Stimulated activated CD8-positive, alpha-beta memory T cell treated with anti-CD3 and anti-CD28 coated beads, Interleukin-2, amount 100 ng/mL, for 48 hours (primary cell): ENCODE results near the gene GJE1.
A peak's percentile ranks its signal among the peaks of the same experiment; 100 is the strongest.
"Not testable (repeated sequence)": the region's sequence is repeated elsewhere in the genome, so short reads cannot be mapped to it uniquely, and the experiment has no call there.

Source experiments
- DNase-seq, 2 donors: peaks; one replicate each; pipeline ENCODE4 v3.0.0-alpha.2; 2020; ENCODE audit warnings: low read depth in 2 of 2

Gene GJE1, protein sequence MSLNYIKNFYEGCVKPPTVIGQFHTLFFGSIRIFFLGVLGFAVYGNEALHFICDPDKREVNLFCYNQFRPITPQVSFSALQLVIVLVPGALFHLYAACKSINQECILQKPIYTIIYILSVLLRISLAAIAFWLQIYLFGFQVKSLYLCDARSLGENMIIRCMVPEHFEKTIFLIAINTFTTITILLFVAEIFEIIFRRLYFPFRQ

DNA sequence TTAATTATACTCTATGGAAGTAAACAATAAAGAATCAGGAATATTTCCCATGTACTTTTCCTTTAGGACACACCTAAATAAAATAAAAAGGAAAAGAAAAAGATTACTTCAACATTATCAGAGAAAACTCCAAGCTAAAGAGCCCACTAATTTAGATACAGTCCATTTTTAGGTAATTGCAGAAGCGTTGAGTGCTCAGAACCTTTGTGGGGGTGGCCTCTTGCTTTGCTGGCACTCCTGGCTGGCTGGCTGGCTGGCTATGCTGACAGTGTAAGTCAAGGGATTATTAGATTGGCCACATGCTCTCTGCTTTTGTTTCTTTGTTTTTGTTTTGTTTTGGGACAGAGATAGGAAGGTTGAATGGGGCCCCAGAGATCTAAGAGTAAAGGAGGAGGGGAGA is at the start of gene GJE1:
GJE1 (plus strand) TSS at position 301 of the 400 bp plus-strand sequence. CDS start 234 bp downstream, outside the sequence.
- DNase-seq: no peak

DNA sequence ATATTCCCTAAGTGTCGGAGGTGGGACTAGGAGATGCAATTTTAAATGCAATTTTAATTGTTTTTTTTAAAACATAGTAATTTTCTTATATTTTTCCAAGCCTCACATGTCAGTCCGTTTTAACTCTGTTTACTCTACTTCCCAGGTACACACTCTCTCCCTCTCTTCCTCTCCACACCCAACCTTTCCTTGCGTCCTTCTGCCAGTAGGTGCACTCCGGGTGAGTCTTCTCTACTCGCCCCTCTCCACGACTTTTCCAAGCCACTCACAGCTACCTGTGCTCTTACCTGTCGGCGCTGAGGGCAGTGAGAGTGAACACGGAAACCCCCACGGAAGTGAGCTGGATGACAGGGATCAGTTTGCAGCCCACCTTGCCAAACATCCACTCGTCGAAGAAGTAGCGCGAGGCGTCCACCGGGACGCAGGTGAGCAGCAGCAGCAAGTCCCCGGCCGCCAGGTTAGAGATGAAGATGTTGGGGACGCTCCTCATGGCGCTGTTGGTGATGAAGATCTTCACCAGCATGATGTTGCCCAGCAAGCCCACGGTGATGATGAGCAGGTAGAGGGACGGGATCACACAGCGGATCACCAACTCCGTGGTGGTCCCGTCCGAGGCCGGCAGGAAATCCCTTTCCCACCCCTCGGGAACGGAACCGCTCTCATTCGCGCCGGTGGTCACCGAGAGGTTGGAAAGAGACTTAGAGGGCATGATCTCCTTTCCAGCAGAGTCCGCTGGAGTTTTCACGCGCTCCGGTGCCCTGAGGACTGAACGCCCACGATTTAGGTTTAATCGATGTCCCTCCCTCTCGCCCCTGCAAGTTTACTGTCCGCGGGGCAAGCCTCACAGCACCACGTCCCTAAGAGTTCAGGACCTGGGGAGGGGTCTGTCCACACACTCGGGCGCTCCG is 44.5 kb upstream of the GJE1 start:
- no peak for DNase-seq

DNA sequence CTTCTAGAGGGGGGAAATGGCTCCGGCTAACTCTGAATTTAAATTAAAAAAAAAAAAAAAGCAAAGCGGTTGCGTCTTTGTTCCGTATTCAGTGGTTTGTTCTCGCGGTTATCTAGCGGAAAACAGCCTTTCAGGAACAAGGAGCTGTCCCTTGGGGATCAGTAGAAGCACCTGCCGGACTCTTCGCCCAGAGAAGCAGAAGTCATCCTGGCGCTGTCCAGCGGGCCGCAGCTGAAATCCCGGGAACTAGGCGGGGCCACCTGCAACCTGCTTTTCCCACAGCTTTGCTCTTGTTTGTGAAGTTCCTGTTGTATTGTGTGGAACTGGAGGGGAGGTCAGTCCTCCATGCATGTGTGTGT is 43.9 kb upstream of the GJE1 start:
- DNase-seq: no peak

DNA sequence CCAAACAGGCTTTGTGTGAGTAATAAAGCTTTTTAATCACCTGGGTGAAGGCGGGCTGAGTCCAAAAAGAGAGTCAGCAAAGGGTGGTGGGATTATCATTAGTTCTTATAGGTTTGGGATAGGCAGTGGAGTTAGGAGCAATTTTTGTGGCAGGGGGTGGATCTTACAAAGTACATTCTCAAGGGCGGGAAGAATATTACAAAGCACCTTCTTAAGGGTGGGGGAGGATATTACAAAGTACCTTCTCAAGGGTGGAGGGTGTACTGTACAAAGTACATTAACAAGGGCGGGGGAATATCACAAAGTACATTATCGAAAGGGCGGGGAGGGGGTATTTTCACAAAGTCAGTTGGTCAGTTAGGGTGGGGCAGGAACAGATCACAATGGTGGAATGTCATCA is 27.9 kb upstream of the GJE1 start:
- DNase-seq: not testable (repeated sequence)

DNA sequence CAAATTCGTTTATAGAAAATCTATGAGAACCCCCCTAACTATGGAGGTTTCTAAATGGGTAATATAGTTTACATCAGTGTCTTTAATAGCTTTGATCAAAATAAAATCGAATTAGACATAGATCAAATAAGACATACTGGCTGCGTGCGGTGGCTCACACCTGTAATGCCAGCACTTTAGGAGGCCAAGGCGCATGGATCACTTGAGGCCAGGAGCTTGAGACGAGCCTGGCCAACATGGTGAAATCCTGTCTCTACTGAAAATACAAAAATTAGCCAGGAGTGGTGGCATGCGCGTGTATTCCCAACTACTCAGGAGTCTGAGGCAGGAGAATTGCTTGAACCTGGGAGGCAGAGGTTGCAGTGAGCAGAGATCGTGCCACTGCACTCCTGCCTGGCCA is 21.9 kb upstream of the GJE1 start:
- not testable (repeated sequence) for DNase-seq

DNA sequence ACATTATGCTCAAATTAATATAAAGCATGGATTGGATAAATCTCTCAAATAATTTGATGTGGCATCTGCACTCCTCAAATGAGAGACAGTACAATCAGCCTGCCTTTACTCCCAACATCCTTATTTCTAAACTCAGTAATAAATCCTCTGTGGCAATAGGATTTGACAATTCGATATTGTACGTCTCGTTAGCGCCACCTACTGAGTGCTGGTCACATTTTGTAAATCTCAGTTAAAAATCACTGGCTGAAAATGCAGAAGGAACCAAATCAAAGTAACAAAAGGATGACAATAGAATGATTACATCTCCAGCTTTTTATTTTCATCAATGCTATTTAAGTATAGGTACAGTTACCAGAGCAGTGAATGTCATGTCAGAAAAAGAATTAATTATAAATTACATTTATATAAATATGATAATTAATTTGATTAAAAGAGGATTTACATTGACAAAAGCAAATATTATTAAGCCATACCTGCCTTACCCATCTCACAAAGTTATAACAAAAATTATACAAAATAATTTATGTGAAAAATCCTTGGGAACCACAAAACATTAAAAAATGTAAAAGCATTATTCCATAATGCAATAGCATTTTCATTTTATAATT is 20.2 kb upstream of the GJE1 start:
- peak; percentile 43 to 62 for DNase-seq

DNA sequence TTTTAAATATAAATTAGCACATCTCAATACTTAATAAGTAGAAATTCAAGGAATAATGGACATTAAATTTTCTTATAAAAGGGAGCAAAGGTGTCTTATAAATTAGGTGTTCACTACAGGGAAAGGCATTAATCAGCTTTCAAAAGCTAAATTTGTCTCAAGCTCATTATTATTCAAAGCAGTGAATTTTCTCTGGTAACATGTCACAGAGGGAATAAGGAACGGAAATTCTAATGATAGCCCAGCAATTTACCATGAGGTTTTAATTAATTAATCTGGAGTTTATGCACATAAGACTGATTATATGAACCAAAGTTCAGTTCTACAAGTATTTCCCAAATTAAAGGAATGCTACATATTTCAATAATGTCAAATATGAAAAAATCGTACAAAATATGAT is 15.4 kb upstream of the GJE1 start:
- no peak for DNase-seq

DNA sequence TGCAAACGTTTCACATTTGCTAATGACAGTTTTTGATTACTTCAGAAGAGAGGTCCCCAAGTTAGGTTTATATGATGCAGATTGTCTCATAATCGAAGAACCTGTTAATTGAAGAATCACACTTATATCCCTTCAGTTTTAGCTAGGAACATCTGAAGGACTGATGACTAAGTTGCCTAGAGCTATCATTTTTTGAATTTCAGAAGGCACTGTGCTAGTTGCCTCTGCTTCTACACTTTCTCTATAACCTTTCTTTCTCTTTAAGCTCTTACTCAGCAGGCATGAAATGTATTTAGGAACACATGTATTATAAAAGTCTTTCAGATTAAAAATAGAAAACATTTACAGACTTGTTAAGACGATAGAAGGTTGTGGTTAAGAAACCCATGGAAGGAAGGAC is 14.4 kb upstream of the GJE1 start:
- DNase-seq: no peak

DNA sequence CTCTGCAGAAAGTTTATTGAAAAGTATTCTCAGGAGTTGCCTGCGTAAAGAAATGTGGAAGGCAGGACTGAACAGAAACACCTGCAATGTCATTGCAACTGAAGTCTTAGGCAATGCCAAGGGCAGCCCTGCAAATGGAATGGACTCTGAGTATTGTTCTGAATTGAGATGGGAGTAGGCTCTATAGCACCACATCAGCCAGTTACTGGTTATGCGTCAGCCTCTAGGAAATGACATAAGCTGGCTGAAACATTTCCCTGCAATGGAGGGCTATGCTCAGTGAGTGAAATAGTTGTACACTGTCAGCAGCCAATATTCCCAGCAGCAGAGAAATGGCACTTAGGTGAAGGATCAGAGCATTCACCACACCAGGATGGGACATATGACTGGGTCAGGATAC is 13.8 kb upstream of the GJE1 start:
- no peak for DNase-seq

DNA sequence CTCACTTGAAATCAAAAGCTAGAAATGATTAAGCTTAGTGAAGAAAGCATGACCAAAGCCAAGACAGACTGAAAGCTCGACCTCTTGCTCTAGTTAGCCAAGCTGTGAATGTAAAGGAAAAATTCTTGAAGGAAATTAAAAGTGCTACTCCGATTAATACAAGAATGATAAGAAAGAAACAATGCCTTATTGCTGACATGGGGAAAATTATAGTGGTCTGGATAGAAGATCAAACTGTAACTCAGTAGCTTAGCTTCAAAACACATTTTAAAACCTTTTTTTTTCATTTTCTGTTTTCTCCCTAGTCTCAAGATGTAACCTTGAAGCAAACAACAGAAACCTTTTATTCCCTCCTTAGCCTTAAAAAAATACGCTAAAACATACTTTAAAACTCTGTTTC is 11.4 kb upstream of the GJE1 start:
- DNase-seq: no peak

DNA sequence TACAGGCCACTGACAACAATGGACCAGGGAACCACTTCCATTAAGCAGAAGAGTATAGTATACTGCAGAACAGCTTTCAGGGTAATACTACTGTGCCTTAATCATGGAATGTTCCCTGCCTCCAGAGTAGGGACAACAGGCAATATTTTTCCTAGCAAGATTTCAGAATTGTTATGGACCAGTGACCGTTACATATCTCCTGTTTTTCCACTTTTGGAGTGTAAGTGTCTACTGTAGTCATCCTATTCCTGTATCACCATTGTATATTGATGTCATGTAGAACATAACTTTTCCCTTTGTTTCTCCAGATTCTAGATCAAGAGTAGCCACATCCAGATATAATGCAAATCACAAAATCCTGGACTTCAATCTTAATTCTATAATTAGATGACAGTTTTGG is 1.9 kb upstream of the GJE1 start:
- DNase-seq: no peak

DNA sequence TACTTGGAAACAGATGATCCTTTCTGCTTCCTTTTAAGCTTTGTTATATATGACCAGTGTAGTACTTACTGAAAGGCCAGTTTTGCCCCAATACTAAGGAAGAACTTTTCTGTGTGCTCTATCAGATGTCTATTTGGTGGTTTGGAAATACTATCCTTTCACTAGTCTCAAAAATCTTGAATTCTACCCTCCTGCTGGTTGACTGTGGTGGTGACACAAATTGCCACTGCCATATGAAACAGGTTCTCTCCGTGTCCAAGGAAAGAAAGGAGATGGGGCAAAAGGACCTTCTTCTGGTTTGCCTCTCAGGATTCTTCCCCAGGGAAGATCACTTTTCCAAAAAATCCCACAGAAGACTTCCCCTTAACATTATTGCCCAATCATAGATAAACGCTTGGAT is 6.2 kb downstream of the GJE1 start:
- DNase-seq: no peak

DNA sequence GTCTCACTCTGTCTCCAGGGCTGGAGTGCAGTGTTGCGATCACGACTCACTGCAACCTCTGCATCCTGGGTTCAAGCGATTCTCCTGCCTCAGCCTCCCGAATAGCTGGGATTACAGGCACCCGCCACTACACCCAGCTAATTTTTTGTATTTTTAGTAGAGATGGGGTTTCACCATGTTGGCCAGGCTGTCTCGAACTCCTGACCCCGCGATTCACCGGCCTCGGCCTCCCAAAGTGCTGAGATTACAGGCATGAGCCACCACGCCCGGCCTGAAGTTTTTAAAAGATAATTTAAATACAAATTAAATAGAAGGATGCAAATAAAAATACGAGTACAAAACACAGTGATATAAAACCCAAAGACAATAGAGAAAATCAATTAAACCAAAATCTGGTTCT is 8.8 kb downstream of the GJE1 start:
- not testable (repeated sequence) for DNase-seq

DNA sequence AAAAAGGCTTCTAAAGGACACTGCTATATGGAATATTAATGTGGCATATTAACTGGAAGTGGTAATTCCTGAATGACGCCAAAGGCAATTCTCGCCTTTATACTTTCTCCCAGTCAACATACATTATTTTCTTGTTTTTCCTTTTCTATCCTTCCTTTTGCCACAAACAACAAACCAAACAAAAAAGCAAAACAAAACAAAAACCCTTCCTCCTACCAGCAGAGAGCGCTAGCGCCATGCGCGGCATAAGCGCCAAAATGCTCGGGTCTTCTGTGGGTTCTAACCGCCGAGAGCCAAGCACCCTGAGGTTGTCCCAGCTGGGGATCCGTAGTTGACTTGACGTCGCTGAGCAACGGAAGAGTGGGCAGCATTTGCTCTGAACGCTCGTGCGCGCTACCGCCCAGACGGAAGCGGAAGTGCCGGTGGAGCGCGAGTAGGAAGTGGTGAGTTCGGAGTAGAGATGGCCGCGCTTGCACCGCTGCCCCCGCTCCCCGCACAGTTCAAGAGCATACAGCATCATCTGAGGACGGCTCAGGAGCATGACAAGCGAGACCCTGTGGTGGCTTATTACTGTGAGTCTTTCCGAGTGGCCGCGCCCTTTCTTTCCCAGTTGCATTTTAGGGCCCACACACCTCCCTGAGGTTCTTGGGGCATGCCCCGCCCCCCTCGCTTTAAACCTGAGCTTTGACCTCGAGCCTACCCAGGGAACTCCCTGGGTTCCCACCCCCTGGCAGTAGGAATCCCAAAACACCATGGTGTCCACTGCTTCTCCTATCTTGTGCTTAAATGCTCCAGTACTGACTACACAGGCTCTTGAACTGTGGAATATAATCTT is 14.3 kb downstream of the GJE1 start, which contains the start of the genes NMBR and VTA1:
NMBR (minus strand) TSS at position 295 of the 835 bp plus-strand sequence. CDS start 58,464 bp downstream, outside the sequence.
VTA1 (plus strand) TSS at position 436 of the 835 bp plus-strand sequence; CDS start at position 461, 25 bp downstream.
- DNase-seq: peak; percentile 84 to 91

DNA sequence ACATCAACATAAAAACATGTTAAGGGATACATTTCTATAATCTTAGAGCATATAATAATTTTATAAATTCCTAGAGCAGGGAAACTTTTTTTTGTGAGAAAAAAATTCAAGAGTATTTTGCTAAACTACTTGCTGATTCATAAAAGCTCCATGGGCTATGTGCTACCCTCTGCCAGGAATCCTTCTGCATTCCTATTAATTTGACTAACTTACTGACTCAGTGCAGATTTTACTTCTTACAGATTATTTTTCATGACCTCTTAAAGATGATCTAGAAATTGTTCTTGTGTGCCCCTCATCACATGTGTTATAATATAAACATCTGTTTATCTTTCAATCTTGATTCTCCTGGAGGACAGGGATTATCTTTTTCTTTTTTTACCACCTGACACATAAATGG is 20.0 kb downstream of the GJE1 start:
- no peak for DNase-seq

DNA sequence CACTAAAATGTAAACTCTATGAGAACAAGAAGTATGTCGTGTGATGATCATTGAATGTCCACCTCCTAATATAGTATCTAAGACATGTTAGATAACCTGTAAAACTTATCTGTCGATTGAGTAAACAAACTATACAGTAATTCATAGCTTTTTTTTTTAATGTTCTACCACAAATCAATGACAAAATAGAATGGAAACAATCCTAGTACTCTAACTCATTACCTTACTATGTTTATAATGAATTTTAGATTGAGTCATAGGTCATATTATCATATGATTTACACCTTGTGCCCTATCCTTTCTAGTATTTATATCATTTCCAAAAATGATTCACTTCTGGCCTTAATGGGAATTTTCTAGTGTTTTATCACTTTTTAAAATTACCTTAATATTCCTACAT is 20.5 kb downstream of the GJE1 start:
- DNase-seq: no peak

DNA sequence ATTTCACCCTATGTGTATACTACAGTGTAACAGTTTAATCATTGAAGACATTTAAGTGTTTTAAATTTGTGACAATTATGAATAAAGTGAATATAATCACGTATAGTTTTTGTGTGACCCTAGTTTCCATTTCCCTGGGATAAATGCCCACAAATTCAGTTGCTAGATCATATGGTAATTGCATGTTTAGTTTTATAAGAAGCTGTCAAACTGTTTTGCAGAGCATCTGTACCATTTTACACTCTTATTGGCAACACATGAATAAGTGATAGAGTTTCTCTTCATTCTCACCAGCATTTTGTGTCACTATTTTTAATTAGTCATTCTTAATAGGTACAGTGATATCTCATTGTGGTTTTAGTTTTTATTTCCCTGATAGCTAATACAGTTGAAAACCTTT is 21.6 kb downstream of the GJE1 start:
- no peak for DNase-seq

DNA sequence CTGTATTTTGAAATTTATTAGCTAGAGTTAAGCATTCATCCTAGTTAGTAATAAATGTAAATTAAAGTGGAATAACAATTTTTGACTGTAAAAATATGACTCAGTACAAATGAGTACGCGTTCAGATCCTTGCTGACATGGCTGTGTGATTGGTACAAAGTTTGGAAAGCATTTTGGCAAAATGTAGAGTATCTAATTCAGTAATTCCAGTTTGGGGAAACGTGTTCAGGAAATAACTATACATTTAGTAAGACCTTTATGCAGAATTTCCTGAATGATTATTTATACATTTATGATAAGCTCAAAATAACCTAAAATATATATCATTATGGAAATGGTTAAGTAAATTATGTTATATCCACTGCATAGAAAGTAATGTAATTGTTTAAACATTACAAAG is 22.4 kb downstream of the GJE1 start:
- no peak for DNase-seq

DNA sequence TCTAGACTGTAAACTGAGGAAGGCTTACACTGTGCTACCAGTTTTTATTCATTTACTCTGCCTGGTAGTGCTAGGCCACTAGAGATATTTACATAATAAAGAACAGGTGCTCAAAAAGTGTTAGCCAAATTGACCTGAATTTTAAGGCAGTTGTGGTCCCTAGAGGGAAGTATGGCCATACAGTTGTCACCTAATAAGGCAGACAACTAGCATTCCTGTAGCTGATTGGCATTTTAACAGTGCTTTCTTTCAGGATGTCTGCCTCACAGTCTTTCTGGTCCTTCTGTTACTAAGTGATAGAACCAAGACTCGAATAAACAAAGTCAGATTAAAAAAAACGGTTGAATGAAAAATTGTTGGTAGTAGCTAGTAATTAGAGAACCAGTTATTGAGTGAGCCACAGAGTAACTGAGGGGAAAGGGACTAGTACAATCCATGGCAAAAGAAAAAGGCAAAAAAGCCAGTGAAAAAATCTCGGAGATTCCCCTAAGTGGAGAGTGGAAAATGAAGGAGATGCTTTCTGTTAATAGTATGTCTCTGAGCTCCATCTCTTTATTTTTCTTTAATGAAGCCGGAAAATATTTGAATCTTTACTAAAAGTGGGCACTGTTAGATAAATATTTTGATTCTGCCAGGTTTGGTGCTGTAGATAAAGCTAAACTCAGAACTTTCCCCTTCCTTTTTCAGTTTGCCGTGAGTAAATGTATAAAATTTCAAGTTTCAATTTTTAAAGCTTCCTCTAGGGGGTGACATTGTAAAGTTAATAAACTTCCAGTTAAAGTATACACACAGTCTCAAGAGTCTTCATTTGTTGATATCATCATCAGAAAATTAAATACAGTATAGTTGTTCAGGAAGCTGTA is 23.4 kb downstream of the GJE1 start:
- no peak for DNase-seq

DNA sequence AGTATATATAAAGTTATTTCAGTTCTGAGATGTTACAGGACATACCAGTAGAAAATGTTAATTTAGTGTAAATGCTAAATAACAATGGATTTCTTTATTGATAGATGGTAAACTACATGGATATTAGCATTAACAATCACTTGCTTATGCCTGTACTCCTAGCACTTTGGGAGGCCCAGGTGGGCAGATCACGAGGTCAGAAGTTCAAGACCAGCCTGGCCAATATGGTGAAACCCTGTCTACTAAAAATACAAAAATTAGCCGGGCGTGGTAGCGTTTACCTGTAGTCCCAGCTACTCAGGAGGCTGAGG is 24.0 kb downstream of the GJE1 start:
- not testable (repeated sequence) for DNase-seq

DNA sequence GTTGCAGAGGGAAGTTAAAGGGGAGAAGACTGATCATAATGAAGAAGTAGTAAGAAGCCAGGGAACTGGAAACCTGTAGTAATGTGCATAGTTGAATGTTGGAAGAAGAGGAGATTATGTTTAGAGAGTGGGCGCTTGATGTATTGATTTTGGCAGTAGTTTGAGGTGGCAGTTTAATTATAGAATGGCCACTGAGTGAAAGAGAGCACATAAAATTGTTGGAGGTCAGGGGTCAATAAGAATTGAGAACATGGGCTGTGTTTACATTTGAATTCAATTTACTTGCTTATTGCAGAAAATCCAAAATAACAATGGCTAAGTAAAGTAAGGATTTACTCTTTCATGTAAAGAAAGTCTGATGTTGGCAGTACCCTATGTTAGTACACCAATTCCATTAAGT is 30.1 kb downstream of the GJE1 start:
- DNase-seq: no peak
